Fibroblast of the aortic adventitia (primary cell): ENCODE results near the gene SPATA20. TPM values are rescaled to one million over a fixed set of nuclear protein-coding genes. Genes with fewer than 3 reads are reported as not detected.

Experiments used
- DNase-seq: peaks from one replicate; pipeline ENCODE4 v3.0.0-alpha.2; 2010; ENCODE audit warnings: low read depth
- H3K4me3 ChIP-seq: 2 replicates; pipeline ENCODE4 v1.5.1; 2011; ENCODE audit warnings: low read depth, mild to moderate bottlenecking, control low read depth, low read length, moderate library complexity
- total RNA-seq: library from RNA; depleted of rRNA; stranded (reverse); fragments of >200 nt; gene quantifications from 2 replicates; pipeline ENCODE4 v1.2.3, GENCODE V29; 2012; ENCODE audit warnings: low replicate concordance
- TF ChIP-seq, protein P1 (sequence below): IDR thresholded peaks from 2 replicates; pipeline ENCODE4 v1.5.1; 2011; ENCODE audit warnings: mild to moderate bottlenecking, low read length, control low read depth, inconsistent platforms; ENCODE audit not compliant: insufficient read depth

The SPATA20 gene
- total RNA-seq, 1 donor, result 63.6 TPM

DNA sequence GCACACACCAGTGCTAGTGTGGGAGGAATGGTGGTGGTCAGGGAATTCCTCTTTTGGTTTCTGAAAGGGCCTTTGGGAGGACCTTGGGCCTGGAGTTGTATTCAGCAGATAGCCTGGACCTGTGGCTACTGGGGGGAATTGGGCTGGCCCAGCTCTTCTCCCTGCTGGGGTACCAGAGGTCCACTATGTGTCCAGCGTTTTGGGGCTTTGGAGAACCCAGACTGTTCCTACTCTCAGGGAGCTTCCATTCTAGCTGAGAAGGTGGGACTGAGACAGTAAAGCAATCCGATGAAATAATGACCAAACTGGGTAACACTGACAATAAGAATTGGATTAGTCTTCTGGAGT is 12.0 kb upstream of the SPATA20 start:
- no peak overlapping the region for H3K4me3 ChIP-seq
- no peak for DNase-seq
- TF ChIP-seq, protein P1, sequence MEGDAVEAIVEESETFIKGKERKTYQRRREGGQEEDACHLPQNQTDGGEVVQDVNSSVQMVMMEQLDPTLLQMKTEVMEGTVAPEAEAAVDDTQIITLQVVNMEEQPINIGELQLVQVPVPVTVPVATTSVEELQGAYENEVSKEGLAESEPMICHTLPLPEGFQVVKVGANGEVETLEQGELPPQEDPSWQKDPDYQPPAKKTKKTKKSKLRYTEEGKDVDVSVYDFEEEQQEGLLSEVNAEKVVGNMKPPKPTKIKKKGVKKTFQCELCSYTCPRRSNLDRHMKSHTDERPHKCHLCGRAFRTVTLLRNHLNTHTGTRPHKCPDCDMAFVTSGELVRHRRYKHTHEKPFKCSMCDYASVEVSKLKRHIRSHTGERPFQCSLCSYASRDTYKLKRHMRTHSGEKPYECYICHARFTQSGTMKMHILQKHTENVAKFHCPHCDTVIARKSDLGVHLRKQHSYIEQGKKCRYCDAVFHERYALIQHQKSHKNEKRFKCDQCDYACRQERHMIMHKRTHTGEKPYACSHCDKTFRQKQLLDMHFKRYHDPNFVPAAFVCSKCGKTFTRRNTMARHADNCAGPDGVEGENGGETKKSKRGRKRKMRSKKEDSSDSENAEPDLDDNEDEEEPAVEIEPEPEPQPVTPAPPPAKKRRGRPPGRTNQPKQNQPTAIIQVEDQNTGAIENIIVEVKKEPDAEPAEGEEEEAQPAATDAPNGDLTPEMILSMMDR, result no peak

DNA sequence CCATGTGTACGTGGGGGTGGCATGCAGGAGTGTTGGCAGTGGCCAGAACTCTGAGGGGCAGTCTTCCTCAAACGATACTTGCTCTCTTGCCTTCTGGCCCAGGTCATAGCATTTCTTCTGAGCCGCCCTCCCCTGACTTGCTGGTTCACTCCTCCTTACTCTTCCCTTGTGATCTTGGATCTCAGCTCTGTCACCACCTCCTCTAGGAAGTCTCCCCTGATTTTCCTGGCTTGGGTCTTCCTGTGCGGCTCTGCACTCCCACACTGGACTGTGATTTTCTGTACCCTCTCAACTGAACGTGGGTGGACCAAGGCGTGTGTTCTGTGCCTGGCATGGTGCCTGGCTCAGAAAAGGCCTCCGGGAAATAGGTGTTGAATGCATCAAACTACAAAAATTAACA is 11.6 kb upstream of the SPATA20 start:
- DNase-seq, result no peak
- H3K4me3 ChIP-seq, result no peak overlapping the region
- TF ChIP-seq, protein P1, result no peak

DNA sequence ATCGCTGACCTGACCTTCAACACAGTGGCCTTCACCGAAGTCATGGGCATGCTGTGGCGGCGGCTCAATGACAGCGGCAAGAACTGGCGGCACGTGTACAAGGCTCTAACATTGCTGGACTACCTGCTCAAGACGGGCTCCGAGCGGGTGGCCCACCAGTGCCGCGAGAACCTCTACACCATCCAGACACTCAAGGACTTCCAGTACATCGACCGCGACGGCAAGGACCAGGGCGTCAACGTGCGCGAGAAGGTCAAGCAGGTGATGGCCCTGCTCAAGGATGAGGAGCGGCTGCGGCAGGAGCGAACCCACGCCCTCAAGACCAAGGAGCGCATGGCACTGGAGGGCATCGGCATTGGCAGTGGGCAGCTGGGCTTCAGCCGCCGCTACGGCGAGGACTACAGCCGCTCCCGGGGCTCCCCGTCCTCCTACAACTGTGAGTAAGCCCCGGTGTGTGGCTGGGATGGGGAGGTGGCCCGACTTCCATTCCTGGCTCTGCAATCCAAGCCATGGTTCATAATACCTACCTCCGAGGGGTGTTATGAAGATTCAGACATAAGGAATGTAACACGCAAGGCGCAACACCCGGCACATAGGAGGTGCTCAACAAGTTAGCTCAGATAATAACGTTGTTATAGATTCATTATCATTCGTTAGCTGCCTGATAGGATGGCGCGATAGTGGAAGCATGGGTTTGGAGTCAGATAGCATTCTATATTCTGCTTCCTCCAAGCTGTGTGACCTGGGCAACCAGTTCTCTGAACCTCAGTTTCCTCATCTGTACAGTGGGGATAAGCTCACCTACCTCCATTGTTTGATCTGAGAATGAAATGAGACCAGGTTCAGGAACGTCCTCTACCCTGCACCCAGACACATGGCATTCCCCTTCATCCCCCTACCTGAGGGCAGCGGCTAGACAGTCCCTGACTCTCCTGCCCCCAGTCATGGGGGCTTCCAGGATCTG is 10.0 kb upstream of the SPATA20 start:
- no peak overlapping the region for H3K4me3 ChIP-seq
- no peak for DNase-seq
- TF ChIP-seq, protein P1, result no peak

DNA sequence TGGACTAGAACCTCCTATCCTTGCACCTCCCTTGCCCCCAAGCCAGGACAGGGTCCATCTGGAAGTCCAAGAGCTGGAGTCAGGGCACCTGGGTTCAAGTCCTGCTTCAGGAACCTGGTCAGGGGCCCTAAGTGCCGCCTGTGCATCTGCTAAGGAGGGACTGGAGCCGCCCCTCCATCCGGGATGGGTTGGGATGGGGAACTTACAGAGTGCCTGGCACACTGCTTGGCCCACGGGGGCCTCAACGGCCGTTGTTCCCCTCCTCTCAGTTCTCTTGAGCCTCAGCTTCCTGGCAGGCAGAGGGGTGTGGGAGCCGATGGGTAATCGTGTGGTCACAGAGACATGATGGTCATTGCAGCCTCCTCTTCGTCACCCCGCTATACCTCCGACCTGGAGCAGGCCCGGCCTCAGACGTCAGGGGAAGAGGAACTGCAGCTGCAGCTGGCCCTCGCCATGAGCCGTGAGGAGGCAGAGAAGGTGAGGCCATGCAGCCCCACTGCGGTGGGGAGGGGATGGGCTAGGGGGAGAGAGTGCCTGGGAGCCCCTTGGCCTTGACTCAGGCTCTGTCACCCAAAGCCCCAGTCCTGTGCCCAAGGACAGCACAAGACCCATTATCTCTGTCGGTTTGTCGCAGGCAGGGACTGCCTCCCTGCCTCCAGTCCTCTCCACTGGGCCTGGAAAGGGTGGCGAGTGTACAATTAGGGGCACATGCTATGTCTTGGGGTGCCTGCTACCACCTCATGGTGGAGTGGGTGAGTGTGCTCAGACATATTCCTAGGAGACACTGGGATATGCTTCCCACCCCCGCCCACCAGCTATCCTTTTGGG is 9.0 kb upstream of the SPATA20 start:
- no peak overlapping the region for H3K4me3 ChIP-seq
- DNase-seq, result no peak
- TF ChIP-seq, protein P1, result no peak

DNA sequence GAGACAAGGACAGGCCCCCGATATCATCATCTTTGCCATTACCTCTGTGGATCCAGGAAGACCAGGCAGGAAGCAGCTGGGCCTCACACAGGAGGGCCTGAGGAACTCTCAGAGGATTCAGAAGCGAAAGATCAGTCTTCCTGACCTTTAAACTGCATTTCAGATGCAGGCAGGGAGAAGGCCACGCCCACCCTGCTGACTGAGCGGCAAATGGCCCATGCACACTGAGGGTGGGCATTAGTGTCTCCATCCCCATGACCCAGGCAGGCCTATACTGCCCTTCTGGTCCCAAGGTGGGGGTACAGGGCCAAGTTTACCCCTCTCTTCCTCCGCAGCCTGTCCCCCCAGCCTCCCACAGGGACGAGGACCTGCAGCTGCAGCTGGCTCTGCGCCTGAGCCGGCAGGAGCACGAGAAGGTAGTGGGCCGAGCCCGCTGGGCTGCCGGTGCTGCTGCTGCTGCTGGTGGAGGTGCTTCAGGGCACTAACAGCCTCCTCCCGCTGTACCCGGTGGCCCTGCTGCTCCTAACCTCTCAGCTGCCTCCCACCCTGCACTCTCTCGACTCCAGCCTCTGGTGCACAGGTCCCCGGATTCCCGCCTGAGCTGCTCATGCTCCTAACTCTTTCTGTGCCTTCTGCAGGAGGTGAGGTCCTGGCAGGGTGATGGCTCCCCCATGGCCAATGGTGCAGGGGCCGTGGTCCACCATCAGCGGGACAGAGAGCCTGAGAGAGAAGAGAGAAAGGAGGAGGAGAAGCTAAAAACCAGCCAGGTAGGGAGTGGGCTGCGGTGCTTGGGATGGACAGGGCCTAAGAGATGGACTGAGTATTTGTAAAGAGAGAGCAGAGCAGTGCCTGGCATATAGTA is 8.2 kb upstream of the SPATA20 start:
- DNase-seq, result no peak
- TF ChIP-seq, protein P1, result no peak
- H3K4me3 ChIP-seq, result no peak overlapping the region
